H9 (cell line): ENCODE measurements around the gene SMIM20. TPM values are rescaled to one million over a fixed set of nuclear protein-coding genes. Genes with fewer than 3 reads are reported as not detected.

Experiments used
- DNase-seq: peaks from one replicate; pipeline ENCODE4 v3.0.0-alpha.2; 2017
- H2AFZ ChIP-seq: one replicate; pipeline ENCODE4 v1.6.1; 2013; ENCODE audit warnings: mild to moderate bottlenecking, low read length, control low read depth, moderate library complexity
- H2AK5ac ChIP-seq: 2 replicates; pipeline ENCODE4 v1.6.1; 2013; ENCODE audit warnings: low read length, control low read depth, mixed read lengths; ENCODE audit not compliant: insufficient read length
- H2BK120ac ChIP-seq: one replicate; pipeline ENCODE4 v1.6.1; 2013; ENCODE audit warnings: low read depth, mild to moderate bottlenecking, low read length, control low read depth, inconsistent platforms; ENCODE audit not compliant: poor library complexity, severe bottlenecking
- H2BK12ac ChIP-seq: 2 replicates; pipeline ENCODE4 v1.6.1; 2013; ENCODE audit warnings: low read length, control low read depth, mixed read lengths, low read depth; ENCODE audit not compliant: insufficient read length
- H2BK15ac ChIP-seq: 2 replicates; pipeline ENCODE4 v1.6.1; 2013; ENCODE audit warnings: low read depth, low read length, control low read depth
- H2BK20ac ChIP-seq: one replicate; pipeline ENCODE4 v1.6.1; 2013; ENCODE audit warnings: low read depth, mild to moderate bottlenecking, low read length, control low read depth, inconsistent platforms; ENCODE audit not compliant: poor library complexity, severe bottlenecking
- H2BK5ac ChIP-seq: 2 replicates; pipeline ENCODE4 v1.6.1; 2013; ENCODE audit warnings: low read length, control low read depth, mixed read lengths; ENCODE audit not compliant: insufficient read length
- H3K14ac ChIP-seq: 2 replicates; pipeline ENCODE4 v1.6.1; 2013; ENCODE audit warnings: low read length, control low read depth; ENCODE audit not compliant: insufficient read depth
- H3K18ac ChIP-seq: 2 replicates; pipeline ENCODE4 v1.6.1; 2013; ENCODE audit warnings: low read depth, mild to moderate bottlenecking, mixed read lengths, low read length, control low read depth; ENCODE audit not compliant: insufficient read length
- H3K23ac ChIP-seq: 2 replicates; pipeline ENCODE4 v1.6.1; 2013; ENCODE audit warnings: low read length, control low read depth, mixed read lengths, low read depth; ENCODE audit not compliant: insufficient read length
- H3K23me2 ChIP-seq: 2 replicates; pipeline ENCODE4 v1.6.1; 2013; ENCODE audit warnings: low read depth, mild to moderate bottlenecking, mixed read lengths, low read length, control low read depth; ENCODE audit not compliant: insufficient read length, poor library complexity, severe bottlenecking
- H3K27ac ChIP-seq: 2 replicates; pipeline ENCODE4 v1.5.1; 2013; ENCODE audit warnings: low read length, control low read depth, mixed read lengths, low read depth; ENCODE audit not compliant: insufficient read length
- H3K27me3 ChIP-seq: 2 replicates; pipeline ENCODE4 v1.6.1; 2013; ENCODE audit warnings: low read length, control low read depth, inconsistent platforms; ENCODE audit not compliant: insufficient read depth
- H3K4ac ChIP-seq: 2 replicates; pipeline ENCODE4 v1.6.1; 2013; ENCODE audit warnings: low read depth, mild to moderate bottlenecking, control low read depth, inconsistent platforms, low read length, moderate library complexity
- H3K4me1 ChIP-seq: 2 replicates; pipeline ENCODE4 v1.6.1; 2013; ENCODE audit warnings: low read length, control low read depth, inconsistent platforms; ENCODE audit not compliant: insufficient read depth
- H3K4me2 ChIP-seq: 2 replicates; pipeline ENCODE4 v1.6.1; 2013; ENCODE audit warnings: low read length, control low read depth, mixed read lengths; ENCODE audit not compliant: insufficient read length, insufficient read depth
- H3K56ac ChIP-seq: 2 replicates; pipeline ENCODE4 v1.6.1; 2013; ENCODE audit warnings: low read depth, mild to moderate bottlenecking, mixed read lengths, low read length, control low read depth; ENCODE audit not compliant: insufficient read length
- H3K79me1 ChIP-seq: 2 replicates; pipeline ENCODE4 v1.6.1; 2013; ENCODE audit warnings: low read depth, mild to moderate bottlenecking, moderate library complexity, low read length, control low read depth, inconsistent platforms; ENCODE audit not compliant: insufficient read depth, poor library complexity, severe bottlenecking
- H3K79me2 ChIP-seq: 2 replicates; pipeline ENCODE4 v1.6.1; 2013; ENCODE audit warnings: low read length, control low read depth, inconsistent platforms; ENCODE audit not compliant: insufficient read depth
- H3K9ac ChIP-seq: 2 replicates; pipeline ENCODE4 v1.6.1; 2013; ENCODE audit warnings: low read length, control low read depth, mixed read lengths; ENCODE audit not compliant: insufficient read length; ENCODE audit errors: extremely low read depth
- H3K9me3 ChIP-seq: one replicate; pipeline ENCODE4 v1.6.1; 2013; ENCODE audit warnings: low read depth, low read length, inconsistent platforms; ENCODE audit not compliant: control insufficient read depth
- H3T11ph ChIP-seq: one replicate; pipeline ENCODE4 v1.6.1; 2013; ENCODE audit warnings: mild to moderate bottlenecking, low read length, control low read depth, inconsistent platforms
- H4K20me1 ChIP-seq: one replicate; pipeline ENCODE4 v1.6.1; 2013; ENCODE audit not compliant: control insufficient read depth, insufficient read length, insufficient read depth
- H4K5ac ChIP-seq: 2 replicates; pipeline ENCODE4 v1.6.1; 2013; ENCODE audit warnings: low read depth, mild to moderate bottlenecking, mixed read lengths, low read length, control low read depth; ENCODE audit not compliant: insufficient read length
- H4K8ac ChIP-seq: replicated peaks from 2 replicates; pipeline ENCODE4 v1.6.1; 2013; ENCODE audit warnings: low read length, control low read depth, mixed read lengths, low read depth; ENCODE audit not compliant: insufficient read length
- H4K91ac ChIP-seq: 2 replicates; pipeline ENCODE4 v1.6.1; 2013; ENCODE audit warnings: low read depth, mild to moderate bottlenecking, moderate library complexity, mixed read lengths, low read length, control low read depth; ENCODE audit not compliant: insufficient read length
- H3K27ac Mint-ChIP-seq, 3 experiments: 2 replicates in 2 of 3; 3 replicates in 1 of 3; pipeline ENCODE4 v1.8.0; 2020 to 2021; ENCODE audit warnings: mixed read lengths in 3 of 3, mild to moderate bottlenecking in 1 of 3, moderate library complexity in 1 of 3
- H3K27me3 Mint-ChIP-seq: 2 replicates; pipeline ENCODE4 v1.8.0; 2021; ENCODE audit warnings: low read depth, mild to moderate bottlenecking, moderate library complexity, mixed read lengths
- H3K36me3 Mint-ChIP-seq, 3 experiments: 2 replicates in 2 of 3; 3 replicates in 1 of 3; pipeline ENCODE4 v1.8.0; 2020 to 2021; ENCODE audit warnings: low read depth in 3 of 3, mixed read lengths in 3 of 3; ENCODE audit not compliant: insufficient read depth in 1 of 3
- H3K4me1 Mint-ChIP-seq, 2 experiments: 2 replicates each; pipeline ENCODE4 v1.8.0; 2020; ENCODE audit warnings: mixed read lengths in 2 of 2
- H3K4me3 Mint-ChIP-seq, 2 experiments: 2 replicates in 1 of 2; 3 replicates in 1 of 2; pipeline ENCODE4 v1.8.0; 2020 to 2021; ENCODE audit warnings: mild to moderate bottlenecking in 2 of 2, mixed read lengths in 2 of 2, moderate library complexity in 1 of 2
- H3K9me3 Mint-ChIP-seq, 2 experiments: 2 replicates in 1 of 2; 3 replicates in 1 of 2; pipeline ENCODE4 v1.8.0; 2020; ENCODE audit warnings: mild to moderate bottlenecking in 2 of 2, mixed read lengths in 2 of 2, moderate library complexity in 1 of 2
- CTCF ChIP-seq: fragments of 200-600 bp; sonication (generic); conservative IDR thresholded peaks from 3 replicates; pipeline ENCODE4 v1.8.0; 2021; ENCODE audit warnings: antibody characterized with exemption, mild to moderate bottlenecking
- WGBS: extraction: QIAGEN DNeasy Blood & Tissue Kit; methylation state at CpG from one replicate; pipeline ENCODE4 v1.1.7; 2013; ENCODE audit warnings: missing lambda C conversion rate, low lambda C conversion rate, mixed read lengths; ENCODE audit not compliant: insufficient read length; ENCODE audit errors: extremely low coverage; 5-methylcytosine and 5-hydroxymethylcytosine counted together
- total RNA-seq: library from RNA; stranded (reverse); gene quantifications from 2 replicates; pipeline ENCODE4 v1.2.1, GENCODE V29; 2021

Gene SMIM20
- total RNA-seq, 1 experiment from 2014 or later: 40.2 TPM

DNA sequence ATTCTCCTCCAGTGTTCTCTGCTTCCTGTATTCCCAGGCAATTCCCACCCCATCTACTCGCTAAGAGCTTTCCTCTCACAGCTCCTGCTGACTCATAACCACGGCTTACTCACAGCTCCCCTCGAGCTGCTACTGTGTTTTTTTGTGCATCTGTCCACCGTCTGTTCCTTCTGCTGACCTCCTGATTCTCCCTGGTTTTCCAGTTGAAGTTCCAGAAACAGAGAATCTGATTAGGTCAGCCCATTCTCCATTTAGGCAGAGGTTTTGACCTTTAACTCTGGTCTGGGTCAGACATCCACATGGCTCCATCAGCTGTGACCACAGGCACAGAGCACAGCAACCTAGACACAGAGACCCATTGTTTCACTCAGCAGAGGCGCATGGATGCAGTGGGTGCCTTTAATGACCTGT lies 5.5 kb upstream of the SMIM20 start:
- no CpG with 5 or more reads among the region's 5 CpGs for WGBS
- TF ChIP-seq CTCF: no peak
- Histone ChIP-seq H3T11ph (no peak overlapping the region), H4K8ac (no peak overlapping the region), H3K4me1 (no peaks in the 10 kb centered on the region), H3K27ac (no peak overlapping the region), H3K4me2 (no peak overlapping the region), H3K9me3 (no peaks in the 10 kb centered on the region), H3K14ac (no peak overlapping the region), H3K18ac (no peak overlapping the region), H3K23ac (no peak overlapping the region), H3K56ac (no peak overlapping the region), H4K91ac (no peak overlapping the region), H2BK15ac (no peak overlapping the region), H4K20me1 (no peaks in the 10 kb centered on the region), H3K9ac (no peak overlapping the region), H2AK5ac (no peak overlapping the region), H4K5ac (no peak overlapping the region), H3K79me1 (no peaks in the 10 kb centered on the region), H3K23me2 (peaks cover 4% of the 10 kb centered on the region), H3K79me2 (no peaks in the 10 kb centered on the region), H2BK120ac (no peak overlapping the region), H3K27me3 (no peaks in the 10 kb centered on the region; the same call in 1 of the 2 replicates), H2BK12ac (no peak overlapping the region), H2BK20ac (no peak overlapping the region), H2AFZ (no peak overlapping the region), H3K4ac (no peak overlapping the region), H2BK5ac (no peak overlapping the region)
- no peak overlapping the region for H3K27ac Mint-ChIP-seq
- peaks cover 29% of the 10 kb centered on the region for H3K27me3 Mint-ChIP-seq
- peaks cover 7 to 10% of the 10 kb centered on the region in 2 experiments for H3K4me1 Mint-ChIP-seq
- peaks cover 3 to 10% of the 10 kb centered on the region in 2 experiments; a peak in 4 of 5 replicates for H3K9me3 Mint-ChIP-seq
- H3K36me3 Mint-ChIP-seq: peaks cover 0 to 4% (median 4%) of the 10 kb centered on the region in 3 experiments; a peak in 2 of 7 replicates
- DNase-seq: no peak
- no peak overlapping the region for H3K4me3 Mint-ChIP-seq
